Stimulated activated CD8-positive, alpha-beta memory T cell treated with anti-CD3 and anti-CD28 coated beads, Interleukin-4, amount 100 ng/mL, for 1 hour (primary cell): Measurements from ENCODE around the gene DIPK1C.

Source experiments
- DNase-seq, 2 donors: peaks; one replicate each; pipeline ENCODE4 v3.0.0-alpha.2; 2020; ENCODE audit warnings: low read depth in 2 of 2, low spot score in 1 of 2

Gene DIPK1C

DNA sequence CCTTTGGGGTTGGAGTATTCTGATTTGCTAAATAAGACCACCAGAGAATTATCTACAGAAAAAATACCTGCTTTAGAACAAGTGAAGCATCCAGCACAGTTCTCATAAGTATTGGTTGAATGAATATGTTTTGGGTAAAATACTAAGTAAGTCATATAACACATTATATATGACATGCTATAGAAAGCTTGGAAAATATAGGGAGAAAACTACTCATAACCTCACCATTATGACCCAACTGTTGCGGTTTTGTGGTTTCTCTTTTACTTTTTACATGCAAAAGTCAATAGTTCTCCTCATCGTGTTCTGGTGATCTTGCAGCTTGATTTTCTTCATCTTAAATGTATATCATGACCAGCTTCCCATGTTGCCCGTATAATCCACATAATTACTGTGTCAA lies 66.2 kb downstream of the DIPK1C start:
- DNase-seq, result no peak

GRCh38 chr18:74389991-74390390 lies 67.1 kb downstream of the DIPK1C start:
- no peak for DNase-seq

- no peak for DNase-seq
Observed at GRCh38 chr18:74389171-74389927, 67.8 kb downstream of the DIPK1C start.

DNA sequence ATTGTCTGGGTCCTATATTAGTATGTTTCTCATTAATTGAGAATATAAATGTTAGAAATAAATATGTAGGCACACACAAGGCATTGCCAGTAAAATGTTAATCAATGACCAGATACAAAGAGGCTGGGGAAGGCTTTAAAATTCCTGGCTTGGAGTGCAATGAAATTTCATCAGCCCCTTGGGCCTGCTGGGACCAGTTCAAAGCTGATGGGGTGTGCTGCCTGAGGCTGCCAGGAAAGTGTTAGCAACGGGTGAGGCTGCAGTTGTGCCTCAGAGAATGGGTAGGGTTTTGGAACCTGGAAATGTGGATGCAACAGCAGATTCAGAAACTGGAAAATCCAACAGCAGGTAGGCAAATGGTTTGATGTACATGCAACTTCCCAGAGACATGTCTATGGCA lies 68.9 kb downstream of the DIPK1C start:
- no peak for DNase-seq

GRCh38 chr18:74387383-74387782 lies 69.7 kb downstream of the DIPK1C start:
- no peak for DNase-seq
